GM18951 (cell line): Measurements from ENCODE around the gene PRELP.

Source experiments
- POLR2A ChIP-seq: IDR thresholded peaks from 4 replicates; pipeline ENCODE4 v1.6.1; 2011; ENCODE audit warnings: mild to moderate bottlenecking; ENCODE audit not compliant: insufficient read length, insufficient read depth; ENCODE audit errors: extremely low read depth
- in situ Hi-C: fragments of 300-500 bp; cut with MboI; formaldehyde crosslinking; loops from one replicate; pipeline ENCODE4 v1.12.0; 2022; ENCODE audit warnings: low sequenced_read_pairs, mixed read lengths, inconsistent platforms; ENCODE audit not compliant: unreplicated experiment

PRELP gene

DNA sequence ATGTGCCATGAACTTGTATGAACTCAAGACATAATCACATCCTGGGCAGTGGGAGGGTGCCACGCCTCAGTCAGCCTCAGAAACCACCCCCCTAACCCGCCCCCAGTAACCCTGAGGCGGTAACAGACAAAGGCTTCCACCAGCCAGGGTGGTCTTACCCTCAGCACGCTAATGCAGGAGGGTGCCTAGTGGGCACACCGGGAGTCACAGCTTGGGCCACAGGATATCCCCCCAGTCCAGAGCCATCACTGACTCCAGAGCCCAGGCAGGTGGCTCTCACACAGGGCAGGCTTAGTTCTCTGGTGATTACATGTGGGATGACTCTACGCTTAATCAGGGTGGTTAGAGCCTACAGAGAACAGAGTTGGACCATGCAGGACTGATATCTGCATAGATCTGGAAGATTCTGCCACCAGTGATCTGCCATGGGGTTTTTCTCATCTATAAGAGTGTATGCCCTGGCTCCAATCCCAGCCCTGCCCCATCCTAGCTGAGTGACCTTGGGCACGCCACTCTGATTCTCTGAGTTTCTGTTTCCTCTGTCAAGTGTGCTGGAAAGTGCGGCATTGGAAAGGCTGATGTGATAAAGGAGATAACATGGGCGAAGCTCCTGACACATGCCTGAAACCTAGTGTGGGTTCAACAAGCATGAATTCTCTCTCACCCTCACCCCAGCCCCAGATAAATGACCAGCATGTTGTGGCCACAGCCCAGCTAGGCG lies 45.6 kb downstream of the PRELP start:
- in situ Hi-C loops = no loop called here

DNA sequence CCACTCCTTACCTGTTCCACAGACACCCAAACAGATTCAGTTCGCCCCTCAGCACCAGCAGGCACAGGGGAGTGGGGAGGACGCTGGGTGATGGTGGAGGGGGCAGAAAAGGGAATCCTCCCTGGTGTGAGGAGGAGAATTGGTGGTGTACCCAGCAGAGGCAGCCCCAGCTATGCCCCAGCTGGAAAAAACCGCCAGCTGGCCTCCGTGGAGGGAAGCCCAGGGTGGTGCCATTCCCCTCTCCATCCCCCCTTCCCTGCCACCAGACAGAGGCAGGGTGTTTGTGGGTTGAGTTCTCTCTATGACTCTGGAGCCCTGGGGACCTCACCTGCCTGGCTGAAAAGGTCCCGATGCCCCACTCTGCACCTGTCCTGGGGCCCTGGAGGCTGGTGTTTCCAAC lies 46.2 kb downstream of the PRELP start:
- in situ Hi-C loops = no loop called here
- no peak for TF ChIP-seq POLR2A

More for the DNA sequence above, 45.6 kb downstream of the PRELP start:
- TF ChIP-seq POLR2A = no peak

DNA sequence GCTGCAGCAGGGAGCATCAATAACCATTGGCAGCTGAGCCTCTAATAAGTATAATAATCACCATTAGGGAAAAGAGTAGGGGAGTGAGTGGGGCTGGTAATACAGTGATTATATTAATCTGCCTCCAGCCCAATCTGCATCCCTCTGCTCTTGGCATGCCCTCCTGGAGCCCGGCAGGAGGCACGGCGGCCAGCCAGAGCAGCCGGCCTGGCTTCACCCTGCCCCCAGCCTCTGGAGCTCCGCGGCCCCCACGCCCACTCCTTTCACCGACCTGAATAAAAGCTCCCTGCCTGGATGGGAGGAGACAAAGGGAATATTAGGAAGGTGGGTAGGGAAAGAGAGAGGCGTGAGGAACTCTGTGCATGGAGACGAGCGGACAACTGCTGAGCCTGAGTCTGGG lies 46.6 kb downstream of the PRELP start:
- TF ChIP-seq POLR2A = no peak

DNA sequence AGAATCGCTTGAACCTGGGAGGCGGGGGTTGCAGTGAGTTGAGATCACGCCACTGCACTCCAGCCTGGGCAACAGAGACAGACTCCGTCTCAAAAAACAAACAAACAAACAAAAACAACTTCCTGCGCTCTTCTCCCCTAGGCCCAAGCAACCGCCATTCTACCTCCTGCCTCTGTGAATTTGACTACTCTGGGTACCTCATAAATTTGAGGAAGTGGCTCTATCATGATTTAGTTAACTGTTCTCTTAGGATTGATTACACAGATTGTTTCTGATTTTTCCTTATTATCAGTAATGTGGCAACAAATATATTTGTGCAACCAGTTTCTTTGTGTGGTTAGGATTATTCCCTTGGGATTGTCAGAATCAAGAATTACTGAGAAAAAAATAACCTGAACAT lies 48.1 kb downstream of the PRELP start:
- in situ Hi-C loops = no loop called here
- TF ChIP-seq POLR2A = no peak

More for the DNA sequence above, 46.6 kb downstream of the PRELP start:
- in situ Hi-C loops = no loop called here

DNA sequence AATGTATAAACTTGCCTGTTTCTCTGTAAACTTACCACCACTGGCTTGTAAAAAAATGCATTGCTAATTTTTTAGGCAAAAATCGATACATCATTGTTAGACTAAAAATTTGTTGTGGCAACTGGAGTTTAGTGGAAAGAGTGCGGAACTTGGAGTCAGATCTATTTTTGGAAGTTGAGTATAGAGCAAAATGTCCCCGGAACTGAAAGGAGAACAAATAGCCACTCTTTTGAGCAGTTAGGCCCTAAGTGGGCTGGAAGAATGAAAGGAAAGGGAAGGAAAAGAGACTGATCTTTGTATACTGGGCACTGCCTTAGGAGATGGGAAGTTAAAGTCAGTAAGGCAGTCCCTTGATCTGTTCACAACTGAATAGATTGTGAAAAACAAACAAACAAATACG lies 48.5 kb downstream of the PRELP start:
- in situ Hi-C loops = no loop called here
- no peak for TF ChIP-seq POLR2A

DNA sequence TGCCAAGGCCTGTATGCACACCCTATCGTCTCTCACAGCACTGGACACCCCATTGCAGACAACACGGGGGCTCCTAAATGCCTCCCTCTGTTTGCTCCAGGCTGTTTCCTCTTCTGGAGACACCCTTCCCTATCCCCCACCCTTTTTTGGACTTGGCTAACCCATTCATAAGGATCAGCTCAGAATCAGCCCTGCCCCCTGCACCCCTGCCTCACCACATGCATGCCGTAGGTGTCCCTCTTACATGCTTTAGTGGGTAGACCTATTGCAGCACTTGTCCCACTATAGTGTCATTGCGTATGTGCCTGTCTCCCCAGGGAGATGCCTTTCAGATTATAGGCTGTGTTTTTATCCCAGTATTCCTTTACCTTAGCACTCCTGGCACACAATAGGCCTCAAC lies 49.2 kb downstream of the PRELP start:
- in situ Hi-C loops = no loop called here

DNA sequence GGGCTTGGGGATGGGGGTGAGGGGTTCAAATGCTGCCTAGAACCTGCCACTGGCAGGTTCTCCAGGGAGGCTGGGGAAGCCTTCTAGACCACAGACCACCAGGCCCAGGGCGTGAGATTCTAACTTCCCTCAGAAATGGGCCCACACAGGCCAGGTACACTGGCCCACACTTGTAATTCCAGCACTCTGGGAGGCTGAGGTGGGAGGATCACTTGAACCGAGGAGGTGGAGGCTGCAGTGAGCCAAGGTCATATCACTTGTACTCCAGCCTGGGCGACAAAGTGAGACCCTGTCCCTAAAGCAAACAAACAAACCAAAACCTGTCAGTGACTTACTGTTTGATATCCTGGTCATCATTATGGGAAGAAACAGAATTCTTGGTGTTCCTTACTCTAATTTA lies 50.1 kb downstream of the PRELP start:
- no peak for TF ChIP-seq POLR2A
- in situ Hi-C loops = no loop called here

More for the DNA sequence above, 49.2 kb downstream of the PRELP start:
- TF ChIP-seq POLR2A = no peak

DNA sequence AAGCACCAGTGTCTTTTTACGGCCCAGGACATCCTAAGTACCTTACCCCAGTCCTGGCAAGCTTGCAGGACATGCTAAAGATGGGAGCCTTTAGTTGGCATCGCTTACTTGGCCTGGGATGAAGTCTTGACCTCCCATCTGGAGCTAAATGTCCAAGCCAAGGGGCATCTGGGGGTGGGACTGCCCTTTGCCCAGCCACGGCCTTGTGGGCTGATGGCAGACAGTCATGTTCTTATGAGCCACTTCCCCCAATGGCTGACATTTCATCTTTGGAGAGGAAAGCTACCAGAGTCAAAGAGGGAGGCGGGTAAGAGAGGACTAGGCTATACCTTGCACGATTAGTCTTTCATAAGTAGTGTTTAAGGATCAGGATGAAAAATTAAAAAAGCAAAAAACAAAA lies 50.5 kb downstream of the PRELP start:
- in situ Hi-C loops = no loop called here

DNA sequence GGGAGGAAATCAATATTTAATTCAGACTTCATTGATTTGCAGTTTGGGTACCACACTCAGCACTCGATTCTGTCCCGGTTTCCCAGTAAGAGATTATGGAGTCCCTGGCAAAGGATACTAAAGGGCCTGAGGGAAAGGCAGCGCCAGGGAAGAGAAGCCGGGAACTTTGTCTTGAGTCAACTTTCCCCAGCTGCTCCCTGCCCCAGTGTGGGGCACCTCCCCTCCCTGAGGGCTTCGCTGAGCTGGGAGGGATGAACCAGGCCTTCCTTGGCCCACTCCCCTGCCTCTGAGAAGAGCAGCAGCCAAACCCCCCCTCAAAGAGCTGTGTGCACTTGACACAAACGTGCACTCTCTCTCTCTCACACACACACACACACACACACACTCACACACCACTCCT lies 51.0 kb downstream of the PRELP start:
- in situ Hi-C loops = no loop called here
- no peak for TF ChIP-seq POLR2A

More for the DNA sequence above, 50.5 kb downstream of the PRELP start:
- no peak for TF ChIP-seq POLR2A

DNA sequence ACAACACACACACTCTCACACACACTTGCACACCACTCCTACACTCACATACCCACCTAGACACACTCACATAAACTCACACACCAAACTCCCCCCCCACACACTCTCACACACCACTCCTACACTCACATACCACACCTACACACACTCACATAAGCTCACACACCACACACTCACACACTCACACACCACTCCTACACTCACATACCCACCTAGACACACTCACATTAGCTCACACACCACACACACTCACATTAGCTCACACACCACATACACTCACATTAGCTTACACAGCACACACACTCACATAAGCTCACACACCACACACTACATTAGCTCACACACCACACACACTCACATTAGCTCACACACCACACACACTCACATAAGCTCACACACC lies 51.4 kb downstream of the PRELP start:
- in situ Hi-C loops = no loop called here
- TF ChIP-seq POLR2A = no peak

DNA sequence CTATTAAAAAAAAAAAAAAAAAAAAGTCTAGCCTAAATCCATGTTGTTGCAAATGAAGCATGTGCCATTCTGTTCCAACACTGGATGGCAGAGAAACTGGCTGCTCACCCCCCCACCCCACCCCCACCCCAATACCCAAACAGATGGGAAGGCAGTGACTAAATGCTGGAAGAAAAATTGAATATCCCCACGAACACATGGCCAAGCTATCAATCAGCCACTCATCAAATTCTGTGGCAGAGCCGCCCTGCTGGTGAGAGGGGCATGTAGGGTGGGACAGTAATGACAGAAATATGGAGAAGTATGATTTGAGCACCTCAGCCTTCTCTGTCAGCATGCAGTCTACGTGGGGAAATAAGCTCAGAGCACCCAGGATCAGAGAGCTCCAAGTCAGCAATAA lies 52.5 kb downstream of the PRELP start:
- no peak for TF ChIP-seq POLR2A
- in situ Hi-C loops = no loop called here

DNA sequence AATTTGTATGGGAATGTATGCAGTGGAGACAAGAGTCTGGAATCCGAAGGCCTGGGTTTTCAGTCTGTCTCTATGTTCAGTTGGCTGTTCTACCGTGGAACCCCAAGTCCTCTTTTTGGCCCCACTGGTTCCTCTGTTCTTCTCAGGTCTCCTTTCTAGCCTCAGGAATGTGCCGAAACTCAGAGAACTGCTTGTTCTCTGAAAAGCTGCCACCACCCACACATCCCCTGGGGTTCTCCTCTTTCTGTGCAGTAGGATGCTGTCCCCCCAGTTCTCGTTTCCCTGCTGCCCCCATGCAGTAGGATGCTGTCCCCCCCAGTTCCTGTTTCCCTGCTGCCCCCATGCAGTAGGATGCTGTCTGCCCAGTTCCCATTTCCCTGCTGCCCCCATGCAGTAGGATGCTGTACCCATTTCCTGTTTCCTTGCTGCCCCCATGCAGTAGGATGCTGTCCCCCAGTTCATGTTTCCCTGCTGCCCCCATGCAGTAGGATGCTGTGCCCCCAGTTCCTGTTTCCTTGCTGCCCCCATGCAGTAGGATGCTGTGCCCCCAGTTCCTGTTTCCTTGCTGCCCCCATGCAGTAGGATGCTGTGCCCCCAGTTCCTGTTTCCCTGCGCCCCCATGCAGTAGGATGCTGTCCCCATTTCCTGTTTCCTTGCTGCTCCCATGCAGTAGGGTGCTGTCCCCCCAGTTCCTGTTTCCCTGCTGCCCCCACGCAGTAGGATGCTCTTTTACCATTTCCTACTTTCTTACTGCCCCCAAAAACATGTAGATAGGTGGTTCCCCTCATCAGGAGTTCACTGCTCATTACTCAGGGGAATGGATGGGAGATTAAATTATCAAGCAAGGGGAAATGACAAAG lies 53.6 kb downstream of the PRELP start:
- no peak for TF ChIP-seq POLR2A
- in situ Hi-C loops = no loop called here

DNA sequence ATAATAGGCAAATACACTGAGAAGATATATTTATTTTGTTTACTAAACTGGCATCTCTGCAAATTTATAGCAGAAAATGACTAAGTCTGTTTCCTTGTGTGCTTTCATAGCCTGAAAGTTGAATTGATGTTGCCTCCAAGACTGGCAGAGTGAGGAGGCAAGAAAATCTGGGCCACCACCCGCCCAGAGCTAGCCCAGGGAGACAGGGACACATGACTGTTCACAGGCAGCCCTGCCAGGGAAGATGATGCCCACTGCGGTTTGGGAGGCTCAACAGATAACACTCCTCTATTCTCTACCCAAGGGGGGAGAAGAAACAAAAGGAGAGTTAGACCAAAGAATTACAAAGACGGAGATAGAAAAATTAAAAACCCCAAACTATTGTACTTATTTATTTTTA lies 55.5 kb downstream of the PRELP start:
- no peak for TF ChIP-seq POLR2A
- in situ Hi-C loops = no loop called here

DNA sequence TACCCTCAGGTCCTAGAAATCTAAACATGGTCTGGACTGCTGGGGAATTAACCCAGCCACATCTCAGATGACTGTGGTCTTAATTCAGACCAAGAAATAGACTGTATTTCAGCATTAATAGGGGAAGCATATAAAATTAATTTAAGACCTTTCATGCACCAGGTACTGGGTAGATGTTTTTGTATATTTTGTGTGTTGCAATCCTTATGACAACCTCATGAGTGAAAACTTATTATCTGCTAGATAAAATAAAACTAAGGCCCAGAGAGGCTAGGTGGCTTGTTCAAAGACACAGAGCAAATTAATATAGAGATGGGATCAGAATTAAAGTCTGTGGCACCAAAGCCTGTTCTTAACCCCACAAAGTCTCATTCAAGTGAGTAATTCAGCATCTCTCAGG lies 58.4 kb downstream of the PRELP start:
- in situ Hi-C loops = no loop called here
- no peak for TF ChIP-seq POLR2A
